ENCODE data around the gene STIP1. TPM values are rescaled to one million over a fixed set of nuclear protein-coding genes. Genes with fewer than 3 reads are reported as not detected.

The STIP1 gene
- total RNA-seq, 1 donor from 2014 or later = 206 TPM

- Mint-ChIP-seq H3K4me3 (no peak overlapping the region), H3K27me3 (no peaks in the 10 kb centered on the region), H3K9me3 (no peaks in the 10 kb centered on the region), H3K36me3 (peaks cover 4% of the 10 kb centered on the region), H3K4me1 (ENCODE audit: unreplicated experiment) (no peaks in the 10 kb centered on the region), H3K27ac (no peak overlapping the region)
- TF ChIP-seq CTCF (conservative IDR thresholded peaks at IDR 0.05) = no peak
- DNase-seq (ENCODE audit: extremely low spot score, unreplicated experiment) = no peak
Measured at GRCh38 chr11:64218628-64219353, 32.8 kb downstream of the STIP1 start.

GRCh38 chr11:64219354-64219684 is 33.3 kb downstream of the STIP1 start:
- no peak overlapping the region for H3K27ac Mint-ChIP-seq
- peaks cover 4% of the 10 kb centered on the region for H3K36me3 Mint-ChIP-seq

GRCh38 chr11:64219755-64220154 is 33.8 kb downstream of the STIP1 start:
- Mint-ChIP-seq H3K27ac (no peak overlapping the region), H3K27me3 (no peaks in the 10 kb centered on the region), H3K4me3 (no peak overlapping the region)

More at GRCh38 chr11:64219354-64219684, 33.3 kb downstream of the STIP1 start:
- Mint-ChIP-seq H3K4me1 (ENCODE audit: unreplicated experiment) (no peaks in the 10 kb centered on the region), H3K4me3 (no peak overlapping the region), H3K27me3 (no peaks in the 10 kb centered on the region), H3K9me3 (no peaks in the 10 kb centered on the region)
- DNase-seq (ENCODE audit: extremely low spot score, unreplicated experiment) = no peak
- TF ChIP-seq CTCF (conservative IDR thresholded peaks at IDR 0.05) = no peak

GRCh38 chr11:64220271-64220670 is 34.3 kb downstream of the STIP1 start:
- no peak for DNase-seq (ENCODE audit: extremely low spot score, unreplicated experiment)
- Mint-ChIP-seq H3K27ac (no peak overlapping the region), H3K4me1 (ENCODE audit: unreplicated experiment) (peaks cover 3% of the 10 kb centered on the region), H3K27me3 (no peaks in the 10 kb centered on the region), H3K9me3 (no peaks in the 10 kb centered on the region), H3K36me3 (peaks cover under 1% of the 10 kb centered on the region), H3K4me3 (no peak overlapping the region)
- TF ChIP-seq CTCF (conservative IDR thresholded peaks at IDR 0.05) = no peak

More at GRCh38 chr11:64219755-64220154, 33.8 kb downstream of the STIP1 start:
- Mint-ChIP-seq H3K4me1 (ENCODE audit: unreplicated experiment) (no peaks in the 10 kb centered on the region), H3K36me3 (peaks cover 4% of the 10 kb centered on the region), H3K9me3 (no peaks in the 10 kb centered on the region)
- no peak for TF ChIP-seq CTCF (conservative IDR thresholded peaks at IDR 0.05)
- DNase-seq (ENCODE audit: extremely low spot score, unreplicated experiment) = no peak

GRCh38 chr11:64220798-64221197 is 34.8 kb downstream of the STIP1 start:
- no peak for TF ChIP-seq CTCF (conservative IDR thresholded peaks at IDR 0.05)
- H3K4me1 Mint-ChIP-seq (ENCODE audit: unreplicated experiment) = peaks cover 4% of the 10 kb centered on the region
- no peaks in the 10 kb centered on the region for H3K9me3 Mint-ChIP-seq

More at GRCh38 chr11:64220798-64221197, 34.8 kb downstream of the STIP1 start:
- no peak overlapping the region for H3K4me3 Mint-ChIP-seq
- no peaks in the 10 kb centered on the region for H3K27me3 Mint-ChIP-seq
- no peaks in the 10 kb centered on the region for H3K36me3 Mint-ChIP-seq
- no peak for DNase-seq (ENCODE audit: extremely low spot score, unreplicated experiment)
- no peak overlapping the region for H3K27ac Mint-ChIP-seq

Data from type B pancreatic cell (in vitro differentiated cells).